HepG2 (cell line): ENCODE measurements around the gene ICAM2. TPM values are rescaled to one million over a fixed set of nuclear protein-coding genes. Genes with fewer than 3 reads are reported as not detected.

Source experiments
- ATF7 ChIP-seq, 2 experiments: fragments of 450-650 bp in 1 of 2; sonication (generic) in 1 of 2; formaldehyde crosslinking in 1 of 2; IDR thresholded peaks; 2 replicates each; pipeline versions ENCODE4 v1.4.0 to v1.6.1; 2016 to 2020; ENCODE audit warnings: antibody characterized with exemption in 1 of 2, mild to moderate bottlenecking in 1 of 2, missing genetic modification reagents in 1 of 2
- CAMTA2 ChIP-seq: sonication (generic); formaldehyde crosslinking; IDR thresholded peaks from 2 replicates; pipeline ENCODE4 v1.4.0; 2020; ENCODE audit warnings: mild to moderate bottlenecking, missing genetic modification reagents, borderline replicate concordance
- CC2D1A ChIP-seq: sonication (generic); formaldehyde crosslinking; IDR thresholded peaks from 2 replicates; pipeline ENCODE4 v1.8.1; 2023; ENCODE audit warnings: mild to moderate bottlenecking, missing genetic modification reagents
- ELF3 ChIP-seq: IDR thresholded peaks from 2 replicates; pipeline ENCODE4 v1.6.1; 2016; ENCODE audit warnings: missing genetic modification reagents, missing compliant biosample characterization
- EP300 ChIP-seq, 3 experiments: sonication (generic) in 1 of 3; formaldehyde crosslinking in 1 of 3; IDR thresholded peaks; 2 replicates each; pipeline versions ENCODE4 v1.5.1 to v1.6.1; 2011 to 2020; ENCODE audit warnings: low read depth in 2 of 3, low read length in 2 of 3, borderline replicate concordance in 1 of 3, improper control_type of control experiment in 1 of 3, mild to moderate bottlenecking in 1 of 3, missing genetic modification reagents in 1 of 3, moderate library complexity in 1 of 3
- KMT2A ChIP-seq: sonication (generic); formaldehyde crosslinking; IDR thresholded peaks from 2 replicates; pipeline ENCODE4 v1.4.0; 2020; ENCODE audit warnings: missing genetic modification reagents
- NCOA5 ChIP-seq: sonication (generic); formaldehyde crosslinking; IDR thresholded peaks from 2 replicates; pipeline ENCODE4 v1.4.0; 2020; ENCODE audit warnings: missing genetic modification reagents
- PCBP2 ChIP-seq: fragments of 200-400 bp; formaldehyde crosslinking; optimal IDR thresholded peaks from 2 replicates; pipeline ENCODE3; 2018; ENCODE audit warnings: low read length, low read depth; ENCODE audit not compliant: poor library complexity, severe bottlenecking
- PPARG ChIP-seq: conservative IDR thresholded peaks from 2 replicates; pipeline ENCODE4 v1.6.1; 2016; ENCODE audit warnings: missing biosample characterization, missing genetic modification reagents
- RFXAP ChIP-seq: sonication (generic); formaldehyde crosslinking; IDR thresholded peaks from 2 replicates; pipeline ENCODE4 v1.4.0; 2020; ENCODE audit warnings: missing genetic modification reagents, borderline replicate concordance
- TGIF2 ChIP-seq: IDR thresholded peaks from 2 replicates; pipeline ENCODE4 v1.6.1; 2016; ENCODE audit warnings: control low read depth, missing compliant biosample characterization
- ZEB1 ChIP-seq: IDR thresholded peaks from 2 replicates; pipeline ENCODE4 v1.6.1; 2012; ENCODE audit warnings: mild to moderate bottlenecking, low read depth, inconsistent platforms; ENCODE audit not compliant: insufficient replicate concordance
- ZNF205 ChIP-seq: IDR thresholded peaks from 2 replicates; pipeline ENCODE4 v1.6.1; 2018; ENCODE audit warnings: missing biosample characterization, missing genetic modification reagents
- ZNF317 ChIP-seq: sonication (generic); formaldehyde crosslinking; IDR thresholded peaks from 2 replicates; pipeline ENCODE4 v1.5.0; 2020; ENCODE audit warnings: mild to moderate bottlenecking, missing genetic modification reagents
- ZNF460 ChIP-seq: sonication (generic); formaldehyde crosslinking; IDR thresholded peaks from 2 replicates; pipeline ENCODE4 v1.5.1; 2020; ENCODE audit warnings: missing genetic modification reagents, mild to moderate bottlenecking, borderline replicate concordance
- ZNF501 ChIP-seq: sonication (generic); formaldehyde crosslinking; IDR thresholded peaks from 2 replicates; pipeline ENCODE4 v1.5.1; 2020; ENCODE audit warnings: mild to moderate bottlenecking, moderate library complexity, missing genetic modification reagents
- ZNF605 ChIP-seq: sonication (generic); formaldehyde crosslinking; IDR thresholded peaks from 2 replicates; pipeline ENCODE4 v1.8.0; 2022; ENCODE audit warnings: mild to moderate bottlenecking, missing genetic modification reagents
- polyA plus RNA-seq, 8 experiments: library from polyadenylated mRNA; depleted of rRNA in 3 of 8; stranded (reverse) in 7 of 8; unstranded in 1 of 8; fragments of >200 nt; fragmentation: Illumina TruSeq in 4 of 8; extraction: Trizol in 4 of 8; gene quantifications; 2 replicates each; pipeline versions ENCODE4 v1.2.1 to v1.2.3, GENCODE V29; 2011 to 2016; ENCODE audit warnings: low read depth in 4 of 8, missing spikeins in 1 of 8, mixed read lengths in 1 of 8; ENCODE audit not compliant: insufficient read depth in 1 of 8
- total RNA-seq, 5 experiments: library from RNA; depleted of rRNA; stranded (reverse); fragments of >200 nt; fragmentation: Illumina TruSeq; extraction: Trizol; gene quantifications; 2 replicates each; pipeline ENCODE4 v1.2.3, GENCODE V29; 2016; ENCODE audit warnings: low read depth in 1 of 5
- TF ChIP-seq, protein P1 (sequence below): sonication (generic); formaldehyde crosslinking; IDR thresholded peaks from 2 replicates; pipeline ENCODE4 v1.8.0; 2022; ENCODE audit warnings: mild to moderate bottlenecking, missing genetic modification reagents; ENCODE audit not compliant: insufficient replicate concordance
- TF ChIP-seq, protein P2 (sequence below): IDR thresholded peaks from 2 replicates; pipeline ENCODE4 v1.6.1; 2016; ENCODE audit warnings: missing compliant biosample characterization, missing genetic modification reagents, borderline replicate concordance
- TF ChIP-seq, protein P3 (sequence below): sonication (generic); formaldehyde crosslinking; IDR thresholded peaks from 2 replicates; pipeline ENCODE4 v1.4.0; 2020; ENCODE audit warnings: missing genetic modification reagents
- TF ChIP-seq, protein P4 (sequence below): sonication (generic); formaldehyde crosslinking; IDR thresholded peaks from 2 replicates; pipeline ENCODE4 v1.4.0; 2020; ENCODE audit warnings: mild to moderate bottlenecking, missing genetic modification reagents
- TF ChIP-seq, protein P5 (sequence below): sonication (generic); formaldehyde crosslinking; IDR thresholded peaks from 2 replicates; pipeline ENCODE4 v1.8.1; 2023; ENCODE audit warnings: missing genetic modification reagents, mild to moderate bottlenecking, borderline replicate concordance

ICAM2 gene
- total and polyA plus RNA-seq, 2 of the 13 experiments (the other 11 are each of a cell fraction or from before 2014, with no cell fraction given): 10.9 to 20.8 TPM

DNA sequence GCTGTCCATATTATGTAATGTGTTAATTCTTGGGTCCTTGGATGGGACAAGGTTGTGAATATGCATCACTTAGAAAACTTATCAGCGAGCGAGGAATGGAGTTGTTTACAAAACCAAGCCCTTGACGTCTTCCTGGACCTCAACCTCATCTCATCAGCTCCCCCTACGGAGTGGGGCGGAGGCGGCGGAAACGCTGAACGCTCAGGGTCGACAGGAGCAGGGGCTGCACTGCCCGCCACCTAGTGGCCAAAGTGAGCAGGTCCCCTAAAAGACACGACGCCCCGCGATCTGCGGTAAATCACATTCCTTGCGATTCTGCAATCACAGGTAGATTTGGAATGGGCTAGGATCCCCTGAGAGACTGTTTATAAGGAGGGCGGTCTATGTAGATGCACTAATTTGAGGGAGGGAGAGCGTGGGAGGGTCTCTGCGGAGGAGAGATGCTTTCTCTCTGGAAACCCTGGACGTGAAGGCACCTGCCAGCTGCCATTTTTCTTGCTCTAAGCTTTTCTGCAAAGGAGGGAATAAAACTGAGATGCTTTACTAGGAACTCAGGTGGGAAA is 5.4 kb upstream of the ICAM2 start (continued):
- TF ChIP-seq CAMTA2 (CRISPR knock-in tag) (no peak), NCOA5 (CRISPR knock-in tag) (no peak), KMT2A (0 out of 2 replicates have a peak, but pooled peaks have one; percentile 20), CC2D1A (CRISPR knock-in tag) (no peak), TGIF2 (CRISPR knock-in tag) (no peak), ZNF605 (CRISPR knock-in tag) (peak; percentile 71; the same call in 1 of the 2 replicates), ELF3 (CRISPR knock-in tag) (peak; percentile 51; the same call in 1 of the 2 replicates), EP300 (IDR thresholded peaks at IDR 0.05; ENCODE audit: low read depth in 2 of 2, low read length in 2 of 2) (peak in 1 of 2 experiments; percentile 42; a peak in 1 of 4 replicates), EP300 (CRISPR knock-in tag; IDR thresholded peaks at IDR 0.05; ENCODE audit: borderline replicate concordance) (no peak), ZEB1 (peak; percentile 56), ZNF317 (CRISPR knock-in tag) (no peak), PPARG (0 out of 2 replicates have a peak, but pooled peaks have one; percentile 54), ATF7 (IDR thresholded peaks at IDR 0.05) (no peak), ATF7 (CRISPR knock-in tag; IDR thresholded peaks at IDR 0.05) (no peak), PCBP2 (no peak), ZNF501 (CRISPR knock-in tag) (peak; percentile 76; the same call in 1 of the 2 replicates), RFXAP (CRISPR knock-in tag) (no peak; the same call in 1 of the 2 replicates), ZNF205 (CRISPR knock-in tag) (peak; percentile 86), ZNF460 (CRISPR knock-in tag) (no peak)
- TF ChIP-seq, protein P1, sequence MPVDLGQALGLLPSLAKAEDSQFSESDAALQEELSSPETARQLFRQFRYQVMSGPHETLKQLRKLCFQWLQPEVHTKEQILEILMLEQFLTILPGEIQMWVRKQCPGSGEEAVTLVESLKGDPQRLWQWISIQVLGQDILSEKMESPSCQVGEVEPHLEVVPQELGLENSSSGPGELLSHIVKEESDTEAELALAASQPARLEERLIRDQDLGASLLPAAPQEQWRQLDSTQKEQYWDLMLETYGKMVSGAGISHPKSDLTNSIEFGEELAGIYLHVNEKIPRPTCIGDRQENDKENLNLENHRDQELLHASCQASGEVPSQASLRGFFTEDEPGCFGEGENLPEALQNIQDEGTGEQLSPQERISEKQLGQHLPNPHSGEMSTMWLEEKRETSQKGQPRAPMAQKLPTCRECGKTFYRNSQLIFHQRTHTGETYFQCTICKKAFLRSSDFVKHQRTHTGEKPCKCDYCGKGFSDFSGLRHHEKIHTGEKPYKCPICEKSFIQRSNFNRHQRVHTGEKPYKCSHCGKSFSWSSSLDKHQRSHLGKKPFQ (CRISPR knock-in tag): no peak
- TF ChIP-seq, protein P2, sequence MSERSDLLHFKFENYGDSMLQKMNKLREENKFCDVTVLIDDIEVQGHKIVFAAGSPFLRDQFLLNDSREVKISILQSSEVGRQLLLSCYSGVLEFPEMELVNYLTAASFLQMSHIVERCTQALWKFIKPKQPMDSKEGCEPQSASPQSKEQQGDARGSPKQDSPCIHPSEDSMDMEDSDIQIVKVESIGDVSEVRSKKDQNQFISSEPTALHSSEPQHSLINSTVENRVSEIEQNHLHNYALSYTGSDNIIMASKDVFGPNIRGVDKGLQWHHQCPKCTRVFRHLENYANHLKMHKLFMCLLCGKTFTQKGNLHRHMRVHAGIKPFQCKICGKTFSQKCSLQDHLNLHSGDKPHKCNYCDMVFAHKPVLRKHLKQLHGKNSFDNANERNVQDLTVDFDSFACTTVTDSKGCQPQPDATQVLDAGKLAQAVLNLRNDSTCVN (CRISPR knock-in tag): no peak; the same call in 1 of the 2 replicates
- TF ChIP-seq, protein P3, sequence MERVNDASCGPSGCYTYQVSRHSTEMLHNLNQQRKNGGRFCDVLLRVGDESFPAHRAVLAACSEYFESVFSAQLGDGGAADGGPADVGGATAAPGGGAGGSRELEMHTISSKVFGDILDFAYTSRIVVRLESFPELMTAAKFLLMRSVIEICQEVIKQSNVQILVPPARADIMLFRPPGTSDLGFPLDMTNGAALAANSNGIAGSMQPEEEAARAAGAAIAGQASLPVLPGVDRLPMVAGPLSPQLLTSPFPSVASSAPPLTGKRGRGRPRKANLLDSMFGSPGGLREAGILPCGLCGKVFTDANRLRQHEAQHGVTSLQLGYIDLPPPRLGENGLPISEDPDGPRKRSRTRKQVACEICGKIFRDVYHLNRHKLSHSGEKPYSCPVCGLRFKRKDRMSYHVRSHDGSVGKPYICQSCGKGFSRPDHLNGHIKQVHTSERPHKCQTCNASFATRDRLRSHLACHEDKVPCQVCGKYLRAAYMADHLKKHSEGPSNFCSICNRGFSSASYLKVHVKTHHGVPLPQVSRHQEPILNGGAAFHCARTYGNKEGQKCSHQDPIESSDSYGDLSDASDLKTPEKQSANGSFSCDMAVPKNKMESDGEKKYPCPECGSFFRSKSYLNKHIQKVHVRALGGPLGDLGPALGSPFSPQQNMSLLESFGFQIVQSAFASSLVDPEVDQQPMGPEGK (CRISPR knock-in tag): peak; percentile 46
- TF ChIP-seq, protein P4, sequence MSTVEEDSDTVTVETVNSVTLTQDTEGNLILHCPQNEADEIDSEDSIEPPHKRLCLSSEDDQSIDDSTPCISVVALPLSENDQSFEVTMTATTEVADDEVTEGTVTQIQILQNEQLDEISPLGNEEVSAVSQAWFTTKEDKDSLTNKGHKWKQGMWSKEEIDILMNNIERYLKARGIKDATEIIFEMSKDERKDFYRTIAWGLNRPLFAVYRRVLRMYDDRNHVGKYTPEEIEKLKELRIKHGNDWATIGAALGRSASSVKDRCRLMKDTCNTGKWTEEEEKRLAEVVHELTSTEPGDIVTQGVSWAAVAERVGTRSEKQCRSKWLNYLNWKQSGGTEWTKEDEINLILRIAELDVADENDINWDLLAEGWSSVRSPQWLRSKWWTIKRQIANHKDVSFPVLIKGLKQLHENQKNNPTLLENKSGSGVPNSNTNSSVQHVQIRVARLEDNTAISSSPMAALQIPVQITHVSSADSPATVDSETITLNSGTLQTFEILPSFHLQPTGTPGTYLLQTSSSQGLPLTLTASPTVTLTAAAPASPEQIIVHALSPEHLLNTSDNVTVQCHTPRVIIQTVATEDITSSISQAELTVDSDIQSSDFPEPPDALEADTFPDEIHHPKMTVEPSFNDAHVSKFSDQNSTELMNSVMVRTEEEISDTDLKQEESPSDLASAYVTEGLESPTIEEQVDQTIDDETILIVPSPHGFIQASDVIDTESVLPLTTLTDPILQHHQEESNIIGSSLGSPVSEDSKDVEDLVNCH (CRISPR knock-in tag): no peak
- TF ChIP-seq, protein P5, sequence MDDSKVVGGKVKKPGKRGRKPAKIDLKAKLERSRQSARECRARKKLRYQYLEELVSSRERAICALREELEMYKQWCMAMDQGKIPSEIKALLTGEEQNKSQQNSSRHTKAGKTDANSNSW (CRISPR knock-in tag): peak; percentile 70; the same call in 1 of the 2 replicates
